OCI-LY1 (cell line): ENCODE results near the gene CSF3R.

Experiments
- EZH2 ChIP-seq: fragments of 200-600 bp; sonication (generic), shearing (Covaris generic); IDR thresholded peaks from 2 replicates; pipeline ENCODE4 v1.8.0; 2017; ENCODE audit warnings: borderline replicate concordance, mixed run types, mild to moderate bottlenecking, antibody characterized with exemption, low read length, moderate library complexity, mixed read lengths
- TF ChIP-seq, protein P1 (sequence below): fragments of 200-600 bp; sonication (generic), shearing (Covaris generic); IDR thresholded peaks from 2 replicates; pipeline ENCODE4 v1.5.1; 2017; ENCODE audit warnings: mild to moderate bottlenecking, antibody characterized with exemption, low read length, moderate library complexity, mixed read lengths

GRCh38 chr1:36425791-36426190 lies 56.9 kb downstream of the CSF3R start:
- TF ChIP-seq, protein P1, sequence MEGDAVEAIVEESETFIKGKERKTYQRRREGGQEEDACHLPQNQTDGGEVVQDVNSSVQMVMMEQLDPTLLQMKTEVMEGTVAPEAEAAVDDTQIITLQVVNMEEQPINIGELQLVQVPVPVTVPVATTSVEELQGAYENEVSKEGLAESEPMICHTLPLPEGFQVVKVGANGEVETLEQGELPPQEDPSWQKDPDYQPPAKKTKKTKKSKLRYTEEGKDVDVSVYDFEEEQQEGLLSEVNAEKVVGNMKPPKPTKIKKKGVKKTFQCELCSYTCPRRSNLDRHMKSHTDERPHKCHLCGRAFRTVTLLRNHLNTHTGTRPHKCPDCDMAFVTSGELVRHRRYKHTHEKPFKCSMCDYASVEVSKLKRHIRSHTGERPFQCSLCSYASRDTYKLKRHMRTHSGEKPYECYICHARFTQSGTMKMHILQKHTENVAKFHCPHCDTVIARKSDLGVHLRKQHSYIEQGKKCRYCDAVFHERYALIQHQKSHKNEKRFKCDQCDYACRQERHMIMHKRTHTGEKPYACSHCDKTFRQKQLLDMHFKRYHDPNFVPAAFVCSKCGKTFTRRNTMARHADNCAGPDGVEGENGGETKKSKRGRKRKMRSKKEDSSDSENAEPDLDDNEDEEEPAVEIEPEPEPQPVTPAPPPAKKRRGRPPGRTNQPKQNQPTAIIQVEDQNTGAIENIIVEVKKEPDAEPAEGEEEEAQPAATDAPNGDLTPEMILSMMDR = no peak
- no peak for TF ChIP-seq EZH2
